IPS DF 4.7 (cell line): ENCODE results near the gene HIRA.
"Not testable (repeated sequence)": the region's sequence is repeated elsewhere in the genome, so short reads cannot be mapped to it uniquely, and the experiment has no call there.

Experiments used
- DNase-seq: peaks from one replicate; pipeline ENCODE4 v3.0.0-alpha.2; 2013; ENCODE audit warnings: low spot score; ENCODE audit errors: extremely low read depth

HIRA gene

DNA sequence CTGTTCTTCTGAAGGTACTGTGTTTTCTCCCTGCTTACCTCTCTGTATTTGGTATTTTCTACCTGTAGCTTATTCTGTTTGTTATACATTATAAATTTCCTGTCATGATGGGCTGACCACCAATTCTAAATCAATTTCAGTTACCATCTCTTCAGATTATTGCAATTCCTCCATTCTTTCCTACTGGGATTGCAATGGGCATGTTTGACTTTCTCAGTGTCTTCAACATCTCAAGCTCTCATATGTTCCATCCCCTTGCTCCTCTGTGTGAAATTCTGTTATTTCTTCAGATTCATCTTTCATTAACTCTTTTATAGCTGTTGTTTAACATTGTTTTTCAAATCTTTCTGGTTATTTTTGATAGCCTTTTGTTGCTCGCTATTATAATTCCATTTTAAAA is 31.5 kb upstream of the HIRA start:
- DNase-seq: no peak

DNA sequence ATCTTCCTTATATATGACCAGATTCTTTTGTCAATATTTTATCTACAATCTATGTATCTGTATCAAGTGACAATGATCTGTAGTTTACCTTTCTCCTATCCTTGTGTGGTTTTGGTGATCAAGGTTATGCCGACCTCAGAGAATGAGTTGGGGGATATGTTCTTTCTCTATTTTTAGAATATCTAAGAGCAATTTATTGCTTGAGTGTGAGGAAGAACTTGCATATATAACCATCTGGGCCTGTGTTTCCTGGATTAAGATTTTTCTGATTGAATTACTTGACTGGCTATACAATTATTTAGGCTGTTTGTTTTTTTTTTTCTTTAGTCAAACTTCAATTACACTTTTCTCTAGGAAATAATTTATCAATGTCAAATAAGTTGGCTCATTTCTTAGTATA is 30.0 kb upstream of the HIRA start:
- no peak for DNase-seq

DNA sequence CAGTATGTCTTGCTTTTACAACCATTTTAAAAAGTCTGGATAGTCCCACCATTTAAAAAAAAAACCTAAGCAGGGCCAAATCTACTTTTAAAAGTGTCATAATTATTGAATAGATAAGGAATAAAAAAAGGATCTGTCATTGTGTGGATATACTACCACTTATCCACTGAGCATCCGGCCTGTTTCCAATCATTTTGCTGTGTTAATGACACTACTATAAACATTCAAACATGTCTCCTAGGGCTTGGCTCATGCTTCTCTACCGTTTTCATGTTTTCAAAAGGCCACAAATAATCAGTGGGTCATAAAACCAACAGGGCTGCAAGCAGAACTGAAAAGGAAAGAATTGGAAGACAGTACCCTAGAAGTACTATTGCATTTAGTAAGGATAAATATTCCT is 28.5 kb upstream of the HIRA start:
- DNase-seq: no peak

GRCh38 chr22:19457828-19458428 is 26.4 kb upstream of the HIRA start:
- DNase-seq: no peak

DNA sequence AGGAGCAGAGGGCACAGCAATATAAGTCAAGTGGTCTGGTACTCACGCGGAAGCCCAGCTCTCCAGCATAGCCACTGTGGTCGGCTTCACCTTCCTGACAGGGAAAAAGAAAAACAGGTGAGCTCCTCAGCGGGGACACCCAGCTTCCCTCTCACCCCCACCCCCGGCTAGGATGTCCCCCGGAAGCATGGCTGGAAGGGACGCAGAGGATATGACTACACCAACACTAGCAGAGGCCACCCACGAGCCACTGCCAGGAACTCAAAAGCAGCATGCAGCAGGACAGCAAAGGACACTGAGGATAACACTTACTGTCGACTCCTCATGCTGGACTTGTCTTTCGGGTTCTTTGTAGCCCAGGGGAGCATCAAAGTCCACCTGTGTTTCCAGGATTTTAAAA is 25.0 kb upstream of the HIRA start:
- DNase-seq: no peak

- DNase-seq: no peak
Observed at GRCh38 chr22:19455585-19456370, 24.2 kb upstream of the HIRA start.

GRCh38 chr22:19455033-19455432 is 23.5 kb upstream of the HIRA start:
- no peak for DNase-seq

GRCh38 chr22:19454156-19454555 is 22.6 kb upstream of the HIRA start:
- no peak for DNase-seq

DNA sequence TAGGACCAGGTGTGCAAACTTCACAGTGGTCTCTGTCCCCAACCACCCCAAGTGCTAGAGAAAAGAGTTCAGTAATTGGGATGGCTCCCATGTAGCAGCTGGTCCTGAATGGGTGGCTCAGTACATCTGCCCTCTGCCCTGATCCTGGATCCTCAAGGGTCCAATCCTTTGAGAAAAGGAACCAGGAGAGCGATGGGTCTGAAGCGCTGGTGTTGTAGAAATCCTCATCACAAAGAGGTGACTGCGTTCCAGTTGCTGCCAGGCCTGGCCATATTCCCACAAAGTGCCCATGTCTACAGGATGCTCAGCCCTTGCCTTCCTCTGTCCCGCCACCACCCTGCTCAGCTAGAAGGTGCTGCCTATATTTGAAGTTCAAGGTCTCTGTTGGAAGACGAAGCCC is 22.2 kb upstream of the HIRA start:
- no peak for DNase-seq

DNA sequence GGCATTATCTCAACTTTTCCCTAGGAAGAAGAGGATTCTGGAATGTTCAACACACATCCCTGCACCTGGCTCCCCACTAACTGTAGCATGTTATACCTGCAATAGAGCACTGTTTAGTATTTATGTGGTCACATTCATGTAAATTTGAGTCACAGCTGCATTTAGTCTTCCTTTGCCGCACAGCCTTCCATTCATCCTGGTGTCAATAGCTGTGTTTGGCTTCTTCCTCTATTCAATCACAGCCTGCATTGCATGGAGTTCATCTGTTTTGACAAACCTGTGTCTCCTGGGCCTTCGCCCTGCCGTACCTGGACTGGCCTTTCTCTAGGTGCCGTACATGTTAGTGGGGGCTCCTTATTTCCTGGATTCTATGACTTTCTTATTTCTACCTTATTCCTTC is 20.0 kb upstream of the HIRA start:
- no peak for DNase-seq

- no peak for DNase-seq
Observed at GRCh38 chr22:19450363-19451175, 19.0 kb upstream of the HIRA start.

DNA sequence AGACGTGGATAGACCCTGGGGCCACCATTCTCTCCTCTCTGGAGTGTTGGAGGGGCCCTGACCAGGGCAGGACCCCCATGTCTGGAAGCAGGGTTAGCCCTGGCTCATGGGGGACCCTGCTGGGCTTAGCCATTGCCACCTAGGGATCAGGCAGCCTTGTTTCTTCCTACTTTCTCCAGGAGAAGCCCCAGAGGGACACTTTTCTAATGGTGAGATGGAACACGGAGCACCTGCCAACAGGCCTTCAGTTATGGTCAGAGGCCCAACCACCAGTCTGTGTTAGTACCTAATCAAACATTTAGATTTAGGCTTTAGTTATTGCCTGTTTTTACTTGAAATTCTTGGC is 17.9 kb upstream of the HIRA start:
- no peak for DNase-seq

DNA sequence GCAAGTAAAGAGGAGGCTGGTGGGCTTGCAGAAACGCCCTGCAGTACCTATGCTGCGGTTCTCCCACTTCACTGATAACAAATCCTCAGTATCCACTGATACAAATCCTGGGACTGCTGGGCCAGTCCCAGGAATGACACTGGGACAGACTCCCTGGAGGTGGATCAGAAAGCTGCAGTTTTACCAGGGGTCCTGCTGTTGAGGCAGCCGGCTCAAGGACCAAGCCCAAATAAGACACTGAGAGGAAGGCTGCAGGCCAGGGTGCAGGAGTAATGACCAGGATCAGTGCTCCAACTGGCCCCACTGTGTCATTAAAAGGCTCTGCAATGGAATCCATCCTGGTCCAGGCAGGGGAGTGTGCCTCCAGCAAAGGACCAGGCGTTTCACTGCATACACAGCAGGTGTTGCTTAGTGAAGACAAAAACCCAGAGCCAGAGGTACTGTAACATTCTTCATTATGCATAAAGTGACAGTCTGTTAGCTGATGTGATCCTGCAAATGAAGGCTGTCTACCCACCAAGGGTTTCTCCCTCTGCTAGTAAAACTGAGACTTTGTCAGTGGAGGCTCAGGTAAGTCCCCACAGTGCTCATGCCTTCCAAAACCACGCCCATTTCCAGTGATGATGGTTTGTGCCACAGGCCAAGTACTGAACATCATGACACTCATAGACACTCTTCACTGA is 17.3 kb upstream of the HIRA start:
- DNase-seq: no peak

- DNase-seq: no peak
Observed at GRCh38 chr22:19448076-19448607, 16.6 kb upstream of the HIRA start.

- peak; percentile 85 for DNase-seq
Observed at GRCh38 chr22:19447330-19448075, 16.0 kb upstream of the HIRA start, which contains the start of gene C22orf39. Gene C22orf39 (minus strand): TSS chr22:19447711. CDS start chr22:19447688, 23 bp downstream.

- DNase-seq: no peak
Observed at GRCh38 chr22:19446603-19447329, 15.2 kb upstream of the HIRA start.

DNA sequence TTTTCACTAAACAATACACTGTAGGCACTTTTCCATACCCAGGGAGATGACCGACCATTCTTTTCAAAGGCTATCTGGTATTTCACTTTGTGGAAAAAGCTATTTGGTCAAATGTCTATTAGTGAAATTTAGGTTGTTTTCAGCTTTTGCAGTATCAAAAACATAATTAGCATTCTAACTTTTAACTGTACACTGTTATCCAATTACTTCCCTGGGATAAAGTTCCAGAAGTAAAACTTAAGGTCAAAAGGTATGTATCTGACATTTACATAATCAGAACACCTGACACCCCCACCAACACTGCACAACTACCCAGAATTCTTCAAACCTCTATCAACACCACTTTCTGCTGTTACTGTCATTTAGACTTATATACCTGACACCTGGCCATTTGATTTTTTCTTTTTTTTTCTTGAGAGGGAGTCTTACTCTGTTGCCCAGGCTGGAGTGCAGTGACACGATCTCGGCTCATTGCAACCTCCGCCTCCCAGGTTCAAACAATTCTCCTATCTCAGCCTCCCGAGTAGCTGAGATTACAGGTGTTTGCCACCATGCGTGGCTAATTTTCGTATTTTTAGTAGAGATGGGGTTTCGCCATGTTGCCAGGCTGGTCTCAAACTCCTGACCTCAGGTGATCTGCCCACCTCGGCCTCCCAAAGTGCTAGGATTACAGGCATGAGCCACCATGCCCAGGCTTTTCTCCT is 13.9 kb upstream of the HIRA start:
- not testable (repeated sequence) for DNase-seq

DNA sequence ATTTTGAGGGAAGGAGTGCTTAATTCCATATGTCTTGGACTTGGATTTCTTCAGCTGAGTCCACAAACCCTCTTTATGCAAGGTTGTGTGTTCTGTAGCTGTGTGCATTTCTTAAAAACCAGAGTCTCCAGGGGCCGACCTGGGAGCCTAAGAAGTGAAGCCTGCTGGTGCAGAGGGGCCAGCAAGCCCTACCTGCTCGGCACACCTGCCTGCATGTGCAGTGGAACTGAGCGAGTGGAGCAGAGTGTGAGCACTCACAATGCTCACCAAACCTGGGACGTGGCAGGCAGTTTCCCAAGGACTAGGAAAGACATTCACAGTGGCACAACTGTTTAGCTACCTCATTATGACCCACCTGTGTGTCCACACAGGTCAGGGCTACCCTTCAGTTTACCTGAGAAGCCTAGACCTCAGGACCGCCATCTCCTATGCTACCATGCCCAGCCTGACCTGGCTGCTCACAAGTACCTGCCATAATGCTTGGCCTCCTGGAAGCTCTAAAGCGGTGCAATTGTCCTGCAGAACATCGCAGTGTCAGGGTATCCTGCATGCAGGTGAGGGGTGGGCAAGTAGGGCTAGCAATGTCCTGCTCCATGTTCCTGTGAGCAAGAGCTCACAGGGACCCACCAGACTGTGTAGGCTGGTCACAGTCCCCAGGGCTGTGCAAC is 12.1 kb upstream of the HIRA start:
- DNase-seq: no peak

- no peak for DNase-seq
Observed at GRCh38 chr22:19442166-19442565, 10.6 kb upstream of the HIRA start.
